SK-N-SH treated with all-trans-retinoic acid at 6 μM for 48 hours (cell line): ENCODE results near the gene SLC6A7.

Experiments
- ATAC-seq: fragments of 200-7000 bp; cut with Tn5 transposase; 3 replicates; pipeline ENCODE4 v1.9.1; 2020; ENCODE audit warnings: mild to moderate bottlenecking, moderate library complexity
- ARNTL ChIP-seq: fragments of 450-650 bp; formaldehyde crosslinking; IDR thresholded peaks from 2 replicates; pipeline ENCODE4 v1.5.0; 2020; ENCODE audit warnings: low read depth, mild to moderate bottlenecking, moderate library complexity, borderline replicate concordance
- CREB5 ChIP-seq: fragments of 250-450 bp; sonication (Bioruptor Pico); IDR thresholded peaks from 2 replicates; pipeline ENCODE4 v1.5.1; 2020; ENCODE audit warnings: low read depth, mild to moderate bottlenecking, moderate library complexity
- CSRNP3 ChIP-seq: fragments of 250-450 bp; sonication (Bioruptor Pico); IDR thresholded peaks from 2 replicates; pipeline ENCODE4 v1.5.1; 2021; ENCODE audit warnings: mild to moderate bottlenecking, moderate library complexity
- ESRRG ChIP-seq: fragments of 250-450 bp; sonication (Bioruptor Pico); IDR thresholded peaks from 2 replicates; pipeline ENCODE4 v1.6.1; 2021; ENCODE audit warnings: mild to moderate bottlenecking
- GLIS3 ChIP-seq: fragments of 250-450 bp; sonication (Bioruptor Pico); IDR thresholded peaks from 2 replicates; pipeline ENCODE4 v1.5.0; 2020; ENCODE audit warnings: mild to moderate bottlenecking, moderate library complexity
- PATZ1 ChIP-seq: fragments of 250-450 bp; sonication (Bioruptor Pico); IDR thresholded peaks from 2 replicates; pipeline ENCODE4 v1.8.0; 2020; ENCODE audit warnings: mild to moderate bottlenecking, moderate library complexity, borderline replicate concordance
- POU6F1 ChIP-seq: fragments of 250-450 bp; sonication (Bioruptor Pico); IDR thresholded peaks from 2 replicates; pipeline ENCODE4 v1.8.0; 2021; ENCODE audit warnings: low read depth, mild to moderate bottlenecking, moderate library complexity, borderline replicate concordance
- RARB ChIP-seq: fragments of 250-450 bp; sonication (Bioruptor Pico); IDR thresholded peaks from 2 replicates; pipeline ENCODE4 v1.8.0; 2021; ENCODE audit warnings: mild to moderate bottlenecking, moderate library complexity
- SNAI2 ChIP-seq: fragments of 250-450 bp; sonication (Bioruptor Pico); IDR thresholded peaks from 2 replicates; pipeline ENCODE4 v1.5.0; 2020; ENCODE audit warnings: mild to moderate bottlenecking, moderate library complexity
- TCF4 ChIP-seq: fragments of 250-450 bp; sonication (Bioruptor Pico); IDR thresholded peaks from 2 replicates; pipeline ENCODE4 v1.8.0; 2021; ENCODE audit warnings: mild to moderate bottlenecking, moderate library complexity, borderline replicate concordance
- TOX ChIP-seq: fragments of 250-450 bp; sonication (Bioruptor Pico); IDR thresholded peaks from 2 replicates; pipeline ENCODE4 v1.8.0; 2021; ENCODE audit warnings: mild to moderate bottlenecking, moderate library complexity, borderline replicate concordance
- TSHZ2 ChIP-seq: fragments of 250-450 bp; sonication (Bioruptor Pico); IDR thresholded peaks from 2 replicates; pipeline ENCODE4 v1.5.0; 2020; ENCODE audit warnings: mild to moderate bottlenecking, moderate library complexity
- ZC3H10 ChIP-seq: fragments of 250-450 bp; sonication (Bioruptor Pico); IDR thresholded peaks from 2 replicates; pipeline ENCODE4 v1.5.1; 2021; ENCODE audit warnings: mild to moderate bottlenecking, moderate library complexity
- ZFP3 ChIP-seq: fragments of 250-450 bp; sonication (Bioruptor Pico); IDR thresholded peaks from 2 replicates; pipeline ENCODE4 v1.5.0; 2020; ENCODE audit warnings: mild to moderate bottlenecking, moderate library complexity
- ZNF565 ChIP-seq: fragments of 450-650 bp; formaldehyde crosslinking; conservative IDR thresholded peaks from 2 replicates; pipeline ENCODE4 v1.5.0; 2020; ENCODE audit warnings: low read depth, mild to moderate bottlenecking, moderate library complexity
- ZNF70 ChIP-seq: fragments of 450-650 bp; formaldehyde crosslinking; IDR thresholded peaks from 2 replicates; pipeline ENCODE4 v1.5.0; 2020; ENCODE audit warnings: mild to moderate bottlenecking, moderate library complexity
- ZNF8 ChIP-seq: fragments of 450-650 bp; formaldehyde crosslinking; IDR thresholded peaks from 2 replicates; pipeline ENCODE4 v1.5.0; 2020; ENCODE audit warnings: mild to moderate bottlenecking, moderate library complexity

Gene SLC6A7

GRCh38 chr5:150176745-150177477, 13.0 kb upstream of the SLC6A7 start:
- no peak for TF ChIP-seq SNAI2 (CRISPR knock-in tag)
- no peak for TF ChIP-seq PATZ1 (CRISPR knock-in tag)
- no peak for TF ChIP-seq ZFP3 (CRISPR knock-in tag)
- TF ChIP-seq, all 23 proteins: peak for 0
- no peak for ATAC-seq

- TF ChIP-seq CSRNP3 (CRISPR knock-in tag), result no peak
- TF ChIP-seq CREB5 (CRISPR knock-in tag), result no peak
- no peak for TF ChIP-seq ZNF8 (CRISPR knock-in tag)
- no peak for TF ChIP-seq GLIS3 (CRISPR knock-in tag)
- TF ChIP-seq ZNF565 (CRISPR knock-in tag), result no peak
- ATAC-seq, result no peak
Observed at GRCh38 chr5:150177721-150178120, 12.1 kb upstream of the SLC6A7 start.

- ATAC-seq, result no peak
- TF ChIP-seq CREB5 (CRISPR knock-in tag) (no peak), RARB (CRISPR knock-in tag) (no peak), TOX (CRISPR knock-in tag) (no peak), PATZ1 (CRISPR knock-in tag) (no peak), ZNF8 (CRISPR knock-in tag) (no peak), TSHZ2 (no peak), ZNF70 (CRISPR knock-in tag) (no peak), GLIS3 (CRISPR knock-in tag) (no peak), ARNTL (CRISPR knock-in tag) (no peak), ESRRG (CRISPR knock-in tag) (no peak), TCF4 (CRISPR knock-in tag) (no peak), ZNF565 (CRISPR knock-in tag) (no peak), ZFP3 (CRISPR knock-in tag) (no peak), POU6F1 (CRISPR knock-in tag) (no peak), ZC3H10 (CRISPR knock-in tag) (no peak)
Observed at GRCh38 chr5:150178262-150178661, 11.6 kb upstream of the SLC6A7 start.
